CD4-positive, alpha-beta T cell treated with Interleukin-10 for 1 hour (primary cell): Measurements from ENCODE around the gene S100A12.

Experiments used
- DNase-seq: peaks from one replicate; pipeline ENCODE4 v3.0.0-alpha.2; 2020

S100A12 gene

GRCh38 chr1:153365696-153366095, 9.7 kb downstream of the S100A12 start:
- DNase-seq = no peak

GRCh38 chr1:153364766-153365666, 10.4 kb downstream of the S100A12 start:
- no peak for DNase-seq

GRCh38 chr1:153364156-153364555, 11.3 kb downstream of the S100A12 start:
- DNase-seq = no peak

- DNase-seq = no peak
These were observed 11.8 kb downstream of the S100A12 start for GRCh38 chr1:153363641-153364040.

GRCh38 chr1:153362187-153362775, 13.1 kb downstream of the S100A12 start:
- no peak for DNase-seq

- no peak for DNase-seq
These were observed 13.8 kb downstream of the S100A12 start for GRCh38 chr1:153361480-153362109.

GRCh38 chr1:153360592-153361479, 14.6 kb downstream of the S100A12 start:
- DNase-seq = no peak

GRCh38 chr1:153360190-153360589, 15.2 kb downstream of the S100A12 start:
- DNase-seq = no peak

- no peak for DNase-seq
These were observed 16.2 kb downstream of the S100A12 start for GRCh38 chr1:153359241-153359640.

- DNase-seq = no peak
These were observed 16.8 kb downstream of the S100A12 start for GRCh38 chr1:153358691-153358975.

GRCh38 chr1:153357853-153358690, 17.3 kb downstream of the S100A12 start, which contains the start of gene S100A9:
Gene S100A9, plus strand, starts transcription at chr1:153357854. Its CDS starts 430 bp downstream, at chr1:153358284.
- no peak for DNase-seq

GRCh38 chr1:153357076-153357852, 18.2 kb downstream of the S100A12 start:
- peak; percentile 29 for DNase-seq

- no peak for DNase-seq
These were observed 18.9 kb downstream of the S100A12 start for GRCh38 chr1:153356392-153357075.

GRCh38 chr1:153355445-153356071, 19.9 kb downstream of the S100A12 start:
- peak; percentile 38 for DNase-seq

GRCh38 chr1:153354515-153355193, 20.8 kb downstream of the S100A12 start:
- no peak for DNase-seq

GRCh38 chr1:153353226-153353947, 22.0 kb downstream of the S100A12 start:
- DNase-seq = no peak

GRCh38 chr1:153352523-153352922, 22.9 kb downstream of the S100A12 start:
- DNase-seq = peak; percentile 64

GRCh38 chr1:153350321-153350957, 25.0 kb downstream of the S100A12 start:
- DNase-seq = no peak
